Dedifferentiated amniotic fluid mesenchymal stem cell (primary cell): ENCODE measurements around the gene RANBP17.
"Not testable (repeated sequence)": the region's sequence is repeated elsewhere in the genome, so short reads cannot be mapped to it uniquely, and the experiment has no call there.

Source experiments
- DNase-seq: peaks from one replicate; pipeline ENCODE4 v3.0.0-alpha.2; 2016; ENCODE audit errors: extremely low spot score

RANBP17 gene

GRCh38 chr5:171155621-171156020 lies 293.8 kb downstream of the RANBP17 start:
- DNase-seq = no peak

DNA sequence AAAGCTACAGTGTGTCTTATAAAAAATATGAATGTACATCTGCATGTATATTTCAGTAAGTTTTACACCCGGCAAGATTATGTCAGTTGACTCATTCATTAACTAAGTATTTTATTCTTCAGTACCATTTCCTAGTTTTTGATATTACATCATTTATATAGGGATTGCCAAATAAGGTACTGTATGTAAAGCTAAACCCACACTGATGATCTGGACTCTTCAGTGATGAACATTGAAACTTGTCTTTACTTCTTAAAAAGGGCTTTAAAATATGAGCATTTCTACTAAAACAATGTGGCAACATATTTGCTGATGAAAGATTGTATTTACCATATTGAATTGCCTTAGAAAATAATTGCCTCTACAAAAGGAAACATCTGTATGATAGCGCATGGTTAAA lies 295.5 kb downstream of the RANBP17 start:
- DNase-seq = no peak

- DNase-seq = no peak
These were observed 296.0 kb downstream of the RANBP17 start for GRCh38 chr5:171157775-171158174.

GRCh38 chr5:171158581-171158980 lies 296.8 kb downstream of the RANBP17 start:
- DNase-seq = no peak

- DNase-seq = no peak
These were observed 300.3 kb downstream of the RANBP17 start for GRCh38 chr5:171162165-171162564.

DNA sequence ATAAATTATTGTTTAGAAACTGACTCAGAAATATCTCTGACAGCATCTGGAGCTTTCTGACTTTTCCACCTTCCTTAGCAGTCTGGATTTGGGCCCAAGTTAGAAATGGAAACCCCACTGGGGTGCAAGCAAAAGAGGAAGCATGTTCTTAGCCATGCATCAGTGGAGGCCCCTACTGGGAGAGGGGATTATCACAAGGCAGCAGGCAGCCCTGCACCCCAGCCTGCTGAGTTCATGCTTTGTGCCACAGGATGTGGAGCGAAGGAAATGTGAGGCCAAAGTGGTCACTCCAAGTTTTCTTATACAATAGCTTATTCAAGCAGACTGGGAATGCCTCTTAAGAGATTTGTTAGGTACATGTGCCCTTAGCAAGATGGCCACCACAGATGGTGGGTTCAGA lies 300.8 kb downstream of the RANBP17 start:
- DNase-seq = no peak

GRCh38 chr5:171166766-171167165 lies 304.9 kb downstream of the RANBP17 start:
- no peak for DNase-seq

- DNase-seq = no peak
These were observed 306.4 kb downstream of the RANBP17 start for GRCh38 chr5:171168171-171168570.

DNA sequence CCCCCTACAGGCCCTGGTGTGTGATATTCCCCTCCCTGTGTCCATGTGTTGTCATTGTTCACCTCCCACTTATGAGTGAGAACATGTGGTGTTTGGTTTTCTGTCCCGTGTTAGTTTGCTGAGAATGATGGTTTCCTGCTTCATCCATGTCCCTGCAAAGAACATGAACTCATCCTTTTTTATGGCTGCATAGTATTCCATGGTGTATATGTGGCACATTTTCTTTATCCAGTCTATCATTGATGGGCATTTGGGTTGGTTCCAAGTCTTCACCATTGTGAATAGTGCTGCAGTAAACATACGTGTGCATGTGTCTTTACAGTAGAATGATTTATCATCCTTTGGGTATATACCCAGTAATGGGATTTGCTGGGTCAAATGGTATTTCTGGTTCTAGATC lies 313.1 kb downstream of the RANBP17 start:
- DNase-seq = not testable (repeated sequence)

GRCh38 chr5:171175746-171176145 lies 313.9 kb downstream of the RANBP17 start:
- no peak for DNase-seq

DNA sequence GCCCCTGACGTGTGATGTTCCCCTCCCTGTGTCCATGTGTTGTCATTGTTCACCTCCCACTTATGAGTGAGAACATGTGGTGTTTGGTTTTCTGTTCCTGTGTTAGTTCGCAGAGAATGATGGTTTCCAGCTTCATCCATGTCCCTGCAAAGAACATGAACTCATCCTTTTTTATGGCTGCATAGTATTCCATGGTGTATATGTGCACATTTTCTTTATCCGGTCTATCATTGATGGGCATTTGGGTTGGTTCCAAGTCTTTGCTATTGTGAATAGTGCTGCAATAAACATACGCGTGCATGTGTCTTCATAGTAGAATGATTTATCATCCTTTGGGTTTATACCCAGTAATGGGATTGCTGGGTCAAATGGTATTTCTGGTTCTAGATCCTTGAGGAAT lies 316.4 kb downstream of the RANBP17 start:
- not testable (repeated sequence) for DNase-seq

GRCh38 chr5:171188016-171188415 lies 326.2 kb downstream of the RANBP17 start:
- DNase-seq = no peak

DNA sequence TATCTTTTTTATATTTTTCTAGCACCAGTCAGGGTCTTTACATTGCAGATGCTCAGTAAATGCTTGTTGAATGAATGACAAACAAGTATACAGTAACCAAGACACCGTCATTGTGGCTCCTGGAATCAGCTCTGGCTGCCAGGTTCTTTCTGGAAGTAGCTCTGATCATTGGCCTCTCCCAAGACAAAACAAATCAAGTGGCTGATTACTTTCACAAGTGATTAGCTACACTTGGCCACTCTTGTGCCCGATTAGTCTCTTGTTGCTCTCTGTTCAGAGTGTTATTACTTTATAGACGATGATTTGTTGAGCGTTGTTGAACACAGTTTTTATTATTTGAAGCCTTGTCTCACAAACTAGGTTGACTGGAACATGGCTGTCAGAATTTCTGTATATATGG lies 327.6 kb downstream of the RANBP17 start:
- no peak for DNase-seq

- no peak for DNase-seq
These were observed 330.3 kb downstream of the RANBP17 start for GRCh38 chr5:171192111-171192510.

- no peak for DNase-seq
These were observed 339.5 kb downstream of the RANBP17 start for GRCh38 chr5:171201310-171201709.

DNA sequence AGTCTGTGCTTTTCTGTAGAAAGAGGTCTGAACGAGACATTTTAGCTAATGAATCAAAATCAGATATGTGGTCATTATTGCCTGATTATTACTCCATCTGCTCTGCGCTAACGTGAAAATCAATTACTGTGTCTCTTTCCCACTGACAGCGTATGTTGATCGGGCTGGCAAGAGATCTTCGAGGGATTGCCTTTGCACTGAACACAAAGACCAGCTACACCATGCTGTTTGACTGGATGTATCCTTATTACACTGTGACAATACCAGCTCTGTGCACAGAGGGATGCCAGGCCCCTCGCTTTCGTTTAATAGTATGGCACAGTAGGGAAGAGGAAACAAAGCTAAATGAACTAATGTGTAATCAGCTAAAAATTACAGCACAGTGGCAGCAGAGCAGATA lies 343.6 kb downstream of the RANBP17 start:
- no peak for DNase-seq

DNA sequence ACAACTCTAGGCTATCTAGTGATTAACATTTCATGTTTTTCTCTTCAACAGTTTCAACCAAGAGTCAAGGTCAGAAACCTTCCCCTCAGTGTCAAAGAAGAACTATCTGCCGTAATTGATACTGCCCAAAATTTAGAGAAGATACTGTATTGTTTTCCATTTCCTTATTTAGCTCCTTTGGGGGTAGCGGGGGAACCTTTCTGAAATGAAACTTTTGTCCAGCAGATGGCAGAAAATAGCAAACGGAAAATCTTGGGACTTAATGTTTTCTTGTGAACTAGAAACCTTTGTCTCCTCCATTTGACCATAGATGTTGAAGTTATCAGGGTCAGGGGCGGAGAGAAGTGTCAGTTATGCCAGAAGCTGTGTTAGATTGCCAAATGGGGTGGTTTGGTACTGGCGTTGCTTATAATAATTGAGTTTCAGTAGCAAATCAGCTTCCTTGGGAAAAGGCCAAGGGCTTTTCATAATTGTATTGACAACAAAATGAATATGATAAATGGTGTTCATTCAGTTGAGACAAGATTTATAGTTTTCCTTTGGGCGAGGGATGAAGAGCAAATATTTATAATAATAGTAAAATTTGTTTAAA lies 345.5 kb downstream of the RANBP17 start:
- peak; percentile 74 for DNase-seq

DNA sequence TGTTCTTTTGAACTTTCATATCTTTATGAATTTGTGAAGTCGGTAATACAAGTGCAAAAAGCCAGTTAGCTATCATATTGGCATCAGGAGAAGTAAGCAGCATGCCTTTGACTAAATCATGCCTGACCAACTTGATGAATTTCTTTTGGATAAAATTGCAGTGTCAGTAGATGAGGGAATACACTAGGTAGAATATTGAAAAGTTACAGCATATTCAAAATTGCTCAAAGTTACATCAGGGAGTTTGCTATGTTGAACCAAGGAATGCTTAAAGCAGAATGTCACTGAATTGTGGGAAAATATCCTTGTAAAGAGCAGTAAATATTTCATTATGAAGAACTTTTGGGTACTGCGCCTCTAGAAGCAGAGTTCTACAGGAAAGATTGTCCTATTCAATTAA lies 360.1 kb downstream of the RANBP17 start:
- DNase-seq = peak; percentile 92

GRCh38 chr5:171223927-171224326 lies 362.1 kb downstream of the RANBP17 start:
- no peak for DNase-seq

GRCh38 chr5:171226096-171226754 lies 364.4 kb downstream of the RANBP17 start:
- DNase-seq = peak; percentile 32

GRCh38 chr5:171226864-171227263 lies 365.0 kb downstream of the RANBP17 start:
- DNase-seq = no peak

GRCh38 chr5:171236651-171237050 lies 374.8 kb downstream of the RANBP17 start:
- no peak for DNase-seq

DNA sequence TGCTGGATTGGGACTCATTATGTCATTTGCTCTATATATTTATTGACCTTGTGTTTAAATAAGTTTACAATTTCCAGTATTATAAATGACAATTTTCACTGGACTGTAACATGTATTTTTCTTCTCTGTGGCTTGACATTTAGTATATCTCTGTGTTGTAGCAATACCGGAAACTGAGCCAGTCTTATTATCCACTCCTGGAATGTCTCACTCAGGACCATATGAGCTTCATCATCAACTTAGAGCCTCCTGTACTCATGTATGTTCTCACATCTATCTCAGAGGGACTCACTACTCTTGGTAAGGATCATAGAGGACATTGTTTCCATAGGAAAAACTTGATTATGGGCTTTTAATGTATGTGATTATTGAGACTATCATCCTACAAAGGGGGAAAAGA lies 380.7 kb downstream of the RANBP17 start:
- no peak for DNase-seq

- DNase-seq = no peak
These were observed 384.4 kb downstream of the RANBP17 start for GRCh38 chr5:171246231-171246630.
